Measurements from ENCODE around the gene LEKR1. TPM values are rescaled to one million over a fixed set of nuclear protein-coding genes. Genes with fewer than 3 reads are reported as not detected.

LEKR1 gene
- total RNA-seq, 4 donors from 2014 or later, result 1.7 TPM; not detected in 3

GRCh38 chr3:156825795-156826143, 384 bp upstream of the LEKR1 start:
- DNase-seq (ENCODE audit: low spot score) (no peak), ATAC-seq (ENCODE audit: low FRiP score) (peak; percentile 67)
- TF ChIP-seq CTCF (IDR thresholded peaks at IDR 0.05), result no peak

GRCh38 chr3:156826896-156827882, 1.0 kb downstream of the LEKR1 start:
- TF ChIP-seq CTCF (IDR thresholded peaks at IDR 0.05), result no peak
- ATAC-seq (ENCODE audit: low FRiP score), result no peak
- DNase-seq (ENCODE audit: low spot score), result no peak

GRCh38 chr3:156831006-156831405, 4.9 kb downstream of the LEKR1 start:
- no peak for ATAC-seq (ENCODE audit: low FRiP score)
- no peak for TF ChIP-seq CTCF (IDR thresholded peaks at IDR 0.05)

GRCh38 chr3:156834435-156834834, 8.3 kb downstream of the LEKR1 start:
- ATAC-seq (ENCODE audit: low FRiP score) (no peak), DNase-seq (ENCODE audit: low spot score) (no peak)
- TF ChIP-seq CTCF (IDR thresholded peaks at IDR 0.05), result no peak

More at GRCh38 chr3:156831006-156831405, 4.9 kb downstream of the LEKR1 start:
- no peak for DNase-seq (ENCODE audit: low spot score)

GRCh38 chr3:156834962-156835535, 8.9 kb downstream of the LEKR1 start:
- ATAC-seq (ENCODE audit: low FRiP score), result no peak
- DNase-seq (ENCODE audit: low spot score), result no peak

GRCh38 chr3:156836701-156837100, 10.5 kb downstream of the LEKR1 start:
- no peak for TF ChIP-seq CTCF (IDR thresholded peaks at IDR 0.05)
- DNase-seq (ENCODE audit: low spot score) (no peak), ATAC-seq (ENCODE audit: low FRiP score) (no peak)

More at GRCh38 chr3:156834962-156835535, 8.9 kb downstream of the LEKR1 start:
- TF ChIP-seq CTCF (IDR thresholded peaks at IDR 0.05), result no peak
